Activated CD8-positive, alpha-beta T cell treated with anti-CD3 and anti-CD28 coated beads for 36 hours (primary cell): ENCODE results near the gene OTUD5. TPM values are rescaled to one million over a fixed set of nuclear protein-coding genes. Genes with fewer than 3 reads are reported as not detected.
"Not testable (repeated sequence)": the region's sequence is repeated elsewhere in the genome, so short reads cannot be mapped to it uniquely, and the experiment has no call there.

Experiments used
- ATAC-seq: fragments of 200-7000 bp; cut with Tn5 transposase; one replicate; pipeline ENCODE4 v1.10.0; 2021; ENCODE audit warnings: mild to moderate bottlenecking, moderate library complexity
- CTCF ChIA-PET: fragments of 350-600 bp; sonication (Branson Sonifier 250); formaldehyde crosslinking; loops from one replicate; lab custom pipeline; 2021; ENCODE audit warnings: antibody characterized with exemption; lab: Charles Lee
- POLR2A ChIA-PET: fragments of 350-600 bp; sonication (Branson Sonifier 250); formaldehyde crosslinking; loops from one replicate; lab custom pipeline; 2021; ENCODE audit warnings: antibody characterized with exemption; lab: Charles Lee
- DNase-seq: peaks from one replicate; pipeline ENCODE4 v3.0.0-alpha.2; 2020
- H3K27ac Mint-ChIP-seq: one replicate; pipeline ENCODE4 v1.8.0; 2021; ENCODE audit warnings: mild to moderate bottlenecking, mixed read lengths
- H3K27me3 Mint-ChIP-seq: one replicate; pipeline ENCODE4 v1.8.0; 2021; ENCODE audit warnings: mixed read lengths
- H3K36me3 Mint-ChIP-seq: one replicate; pipeline ENCODE4 v1.8.0; 2021; ENCODE audit warnings: low read depth, mixed read lengths
- H3K4me1 Mint-ChIP-seq: one replicate; pipeline ENCODE4 v1.8.0; 2021; ENCODE audit warnings: low read depth, mixed read lengths
- H3K4me3 Mint-ChIP-seq: one replicate; pipeline ENCODE4 v1.8.0; 2021; ENCODE audit warnings: mild to moderate bottlenecking, moderate library complexity, mixed read lengths
- H3K9me3 Mint-ChIP-seq: one replicate; pipeline ENCODE4 v1.8.0; 2021; ENCODE audit warnings: mixed read lengths
- intact Hi-C: fragments of 100-400 bp; cut with micrococcal nuclease; formaldehyde crosslinking; loops from one replicate; pipeline ENCODE4 v1.10.0; 2022
- total RNA-seq, 2 experiments: library from RNA; stranded (reverse); gene quantifications; one replicate each; pipeline ENCODE4 v1.2.3, GENCODE V29; 2021
- TF ChIP-seq, protein P1 (sequence below): fragments of 200-600 bp; IDR thresholded peaks from one replicate; pipeline ENCODE4 v1.8.0; 2022; ENCODE audit warnings: antibody characterized with exemption, mild to moderate bottlenecking

Gene OTUD5
- total RNA-seq, 2 experiments from 2014 or later, result 50.6 to 51.5 TPM

- intact Hi-C loops, result no loop called here
- ATAC-seq, result no peak
- CTCF ChIA-PET, result no interaction called here
- TF ChIP-seq, protein P1, sequence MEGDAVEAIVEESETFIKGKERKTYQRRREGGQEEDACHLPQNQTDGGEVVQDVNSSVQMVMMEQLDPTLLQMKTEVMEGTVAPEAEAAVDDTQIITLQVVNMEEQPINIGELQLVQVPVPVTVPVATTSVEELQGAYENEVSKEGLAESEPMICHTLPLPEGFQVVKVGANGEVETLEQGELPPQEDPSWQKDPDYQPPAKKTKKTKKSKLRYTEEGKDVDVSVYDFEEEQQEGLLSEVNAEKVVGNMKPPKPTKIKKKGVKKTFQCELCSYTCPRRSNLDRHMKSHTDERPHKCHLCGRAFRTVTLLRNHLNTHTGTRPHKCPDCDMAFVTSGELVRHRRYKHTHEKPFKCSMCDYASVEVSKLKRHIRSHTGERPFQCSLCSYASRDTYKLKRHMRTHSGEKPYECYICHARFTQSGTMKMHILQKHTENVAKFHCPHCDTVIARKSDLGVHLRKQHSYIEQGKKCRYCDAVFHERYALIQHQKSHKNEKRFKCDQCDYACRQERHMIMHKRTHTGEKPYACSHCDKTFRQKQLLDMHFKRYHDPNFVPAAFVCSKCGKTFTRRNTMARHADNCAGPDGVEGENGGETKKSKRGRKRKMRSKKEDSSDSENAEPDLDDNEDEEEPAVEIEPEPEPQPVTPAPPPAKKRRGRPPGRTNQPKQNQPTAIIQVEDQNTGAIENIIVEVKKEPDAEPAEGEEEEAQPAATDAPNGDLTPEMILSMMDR, result no peak
- Mint-ChIP-seq H3K36me3 (peaks cover 31% of the 10 kb centered on the region), H3K27ac (no peak overlapping the region), H3K4me3 (no peak overlapping the region), H3K4me1 (no peaks in the 10 kb centered on the region), H3K27me3 (no peaks in the 10 kb centered on the region), H3K9me3 (no peaks in the 10 kb centered on the region)
- DNase-seq, result no peak
- POLR2A ChIA-PET, result interaction anchor here (0.6 kb wide), 1 partner anchor 321 kb away, joined by 5 read pairs; no protein-coding TSS in a partner anchor
These were observed 23.8 kb upstream of the OTUD5 start for GRCh38 chrX:48981178-48981577.

GRCh38 chrX:48980341-48980740, 22.9 kb upstream of the OTUD5 start:
- H3K4me3 Mint-ChIP-seq, H3K4me1 Mint-ChIP-seq, ATAC-seq, H3K9me3 Mint-ChIP-seq, CTCF ChIA-PET, H3K27ac Mint-ChIP-seq, POLR2A ChIA-PET, intact Hi-C loops, DNase-seq, H3K27me3 Mint-ChIP-seq: not testable (repeated sequence)
- peaks cover 33% of the 10 kb centered on the region for H3K36me3 Mint-ChIP-seq

DNA sequence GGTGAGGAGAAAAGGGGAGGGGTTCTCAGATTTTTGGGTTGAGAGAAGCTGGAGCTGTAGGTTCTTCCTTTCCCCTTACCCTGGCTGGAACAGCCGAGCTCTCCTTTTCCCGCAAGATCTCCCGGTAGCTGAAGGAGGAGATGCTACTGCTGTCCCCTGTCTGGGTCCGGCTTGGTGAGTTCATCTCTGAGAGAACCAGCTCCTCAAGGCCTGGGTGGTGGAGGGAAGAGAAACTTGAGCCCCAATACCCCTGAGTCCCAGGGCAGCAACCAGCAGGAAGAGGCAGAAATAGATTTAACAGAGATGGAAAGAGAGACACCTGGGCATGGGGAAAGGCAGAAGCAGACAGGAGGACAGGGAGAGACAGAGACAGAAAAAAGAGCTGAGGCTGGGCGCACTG, 20.8 kb upstream of the OTUD5 start:
- ChIA-PET POLR2A (no interaction called here), CTCF (no interaction called here)
- intact Hi-C loops, result no loop called here
- Mint-ChIP-seq H3K4me3 (no peak overlapping the region), H3K27ac (no peak overlapping the region), H3K27me3 (no peaks in the 10 kb centered on the region), H3K4me1 (peaks cover under 1% of the 10 kb centered on the region), H3K36me3 (peaks cover 30% of the 10 kb centered on the region), H3K9me3 (no peaks in the 10 kb centered on the region)
- DNase-seq (no peak), ATAC-seq (no peak)
- TF ChIP-seq, protein P1, result no peak

GRCh38 chrX:48976086-48976485, 18.7 kb upstream of the OTUD5 start:
- Mint-ChIP-seq H3K4me3 (no peak overlapping the region), H3K36me3 (peaks cover 32% of the 10 kb centered on the region), H3K27ac (no peak overlapping the region), H3K4me1 (peaks cover 18% of the 10 kb centered on the region), H3K9me3 (no peaks in the 10 kb centered on the region), H3K27me3 (no peaks in the 10 kb centered on the region)
- ATAC-seq (no peak), DNase-seq (no peak)
- ChIA-PET POLR2A (interaction anchor here (0.7 kb wide), 1 partner anchor 73 kb away, joined by 3 read pairs; no protein-coding TSS in a partner anchor), CTCF (no interaction called here)
- TF ChIP-seq, protein P1, result no peak
- intact Hi-C loops, result no loop called here

DNA sequence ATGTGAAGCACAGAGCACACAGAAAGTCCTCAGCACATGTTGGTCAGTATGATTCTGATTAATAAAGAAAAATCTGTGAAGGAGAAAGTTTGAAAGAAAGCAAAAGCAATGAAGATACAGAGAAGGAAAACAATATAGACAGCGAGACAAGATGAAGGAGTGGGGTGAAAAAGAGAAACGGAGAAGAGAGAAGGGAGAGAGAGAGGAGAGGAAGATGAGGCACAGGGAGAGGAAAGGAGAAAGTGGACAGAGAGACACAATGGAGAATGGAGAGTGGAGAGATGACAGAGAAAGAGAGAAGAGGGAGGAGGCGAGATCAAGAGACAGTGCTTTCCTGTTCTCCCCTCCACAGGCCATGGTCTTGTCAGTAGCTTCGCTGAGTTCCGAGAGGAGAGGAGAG, 18.1 kb upstream of the OTUD5 start:
- H3K4me1 Mint-ChIP-seq, result peaks cover 18% of the 10 kb centered on the region
- intact Hi-C loops, result no loop called here
- no peak overlapping the region for H3K27ac Mint-ChIP-seq
- H3K4me3 Mint-ChIP-seq, result no peak overlapping the region
- TF ChIP-seq, protein P1, result no peak
- H3K36me3 Mint-ChIP-seq, result peaks cover 30% of the 10 kb centered on the region
- H3K27me3 Mint-ChIP-seq, result no peaks in the 10 kb centered on the region
- ChIA-PET POLR2A (no interaction called here), CTCF (no interaction called here)
- DNase-seq (no peak), ATAC-seq (no peak)
- H3K9me3 Mint-ChIP-seq, result no peaks in the 10 kb centered on the region

DNA sequence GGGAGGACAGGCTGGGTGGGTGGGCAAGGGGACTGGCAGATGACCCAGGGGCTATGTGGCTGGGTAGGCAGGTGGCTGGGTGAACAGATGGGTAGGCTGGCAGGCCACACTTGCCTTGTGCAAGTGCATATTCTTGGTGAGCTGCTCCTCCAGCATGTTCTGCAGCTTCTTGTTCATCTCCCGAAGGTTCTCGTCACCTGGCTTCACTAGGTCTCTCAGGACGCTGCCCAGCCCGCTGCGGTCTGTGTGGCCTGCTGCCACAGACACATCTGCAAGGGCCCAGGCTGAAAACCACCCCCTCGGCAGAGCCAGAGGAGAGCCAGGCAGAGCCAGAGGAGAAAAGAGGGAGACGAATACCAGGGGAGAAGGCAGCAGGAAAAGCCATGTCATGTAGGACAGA, 17.6 kb upstream of the OTUD5 start:
- peaks cover 27% of the 10 kb centered on the region for H3K36me3 Mint-ChIP-seq
- peaks cover 18% of the 10 kb centered on the region for H3K4me1 Mint-ChIP-seq
- ChIA-PET POLR2A (no interaction called here), CTCF (no interaction called here)
- no peak overlapping the region for H3K27ac Mint-ChIP-seq
- no peaks in the 10 kb centered on the region for H3K27me3 Mint-ChIP-seq
- no peaks in the 10 kb centered on the region for H3K9me3 Mint-ChIP-seq
- ATAC-seq, result no peak
- DNase-seq, result no peak
- H3K4me3 Mint-ChIP-seq, result no peak overlapping the region
- TF ChIP-seq, protein P1, result no peak
- intact Hi-C loops, result no loop called here
